Activated B cell treated with CpG ODN at 0.5 μM for 24 hours (primary cell): Measurements from ENCODE around the gene RAD51B. TPM values are rescaled to one million over a fixed set of nuclear protein-coding genes. Genes with fewer than 3 reads are reported as not detected.

ENCODE experiments used
- ATAC-seq: fragments of 200-7000 bp; cut with Tn5 transposase; one replicate; pipeline ENCODE4 v1.10.0; 2021; ENCODE audit warnings: low read depth, mild to moderate bottlenecking, moderate library complexity
- CTCF ChIA-PET: fragments of 350-600 bp; sonication (Branson Sonifier 250); formaldehyde crosslinking; loops from one replicate; lab custom pipeline; 2021; ENCODE audit warnings: antibody characterized with exemption; lab: Charles Lee
- POLR2A ChIA-PET: fragments of 350-600 bp; sonication (Branson Sonifier 250); formaldehyde crosslinking; loops from one replicate; lab custom pipeline; 2021; ENCODE audit warnings: antibody characterized with exemption; lab: Charles Lee
- DNase-seq: peaks from one replicate; pipeline ENCODE4 v3.0.0; 2022
- H3K27ac Mint-ChIP-seq: one replicate; pipeline ENCODE4 v1.8.0; 2020; ENCODE audit warnings: mixed read lengths
- H3K27me3 Mint-ChIP-seq: one replicate; pipeline ENCODE4 v1.8.0; 2021; ENCODE audit warnings: mixed read lengths
- H3K36me3 Mint-ChIP-seq: one replicate; pipeline ENCODE4 v1.8.0; 2021; ENCODE audit warnings: low read depth, mixed read lengths
- H3K4me1 Mint-ChIP-seq: one replicate; pipeline ENCODE4 v1.8.0; 2021; ENCODE audit warnings: mixed read lengths
- H3K4me3 Mint-ChIP-seq: one replicate; pipeline ENCODE4 v1.8.0; 2020; ENCODE audit warnings: mild to moderate bottlenecking, mixed read lengths
- H3K9me3 Mint-ChIP-seq: one replicate; pipeline ENCODE4 v1.8.0; 2020; ENCODE audit warnings: mixed read lengths
- intact Hi-C: fragments of 100-400 bp; cut with micrococcal nuclease; formaldehyde crosslinking; loops from one replicate; pipeline ENCODE4 v1.15.1; 2024
- total RNA-seq: library from RNA; stranded (reverse); gene quantifications from 2 replicates; pipeline ENCODE4 v1.2.3, GENCODE V29; 2022
- TF ChIP-seq, protein P1 (sequence below): fragments of 200-600 bp; IDR thresholded peaks from one replicate; pipeline ENCODE4 v1.8.0; 2022; ENCODE audit warnings: antibody characterized with exemption, mild to moderate bottlenecking

RAD51B gene
- total RNA-seq, 1 donor from 2014 or later: 53.9 TPM

DNA sequence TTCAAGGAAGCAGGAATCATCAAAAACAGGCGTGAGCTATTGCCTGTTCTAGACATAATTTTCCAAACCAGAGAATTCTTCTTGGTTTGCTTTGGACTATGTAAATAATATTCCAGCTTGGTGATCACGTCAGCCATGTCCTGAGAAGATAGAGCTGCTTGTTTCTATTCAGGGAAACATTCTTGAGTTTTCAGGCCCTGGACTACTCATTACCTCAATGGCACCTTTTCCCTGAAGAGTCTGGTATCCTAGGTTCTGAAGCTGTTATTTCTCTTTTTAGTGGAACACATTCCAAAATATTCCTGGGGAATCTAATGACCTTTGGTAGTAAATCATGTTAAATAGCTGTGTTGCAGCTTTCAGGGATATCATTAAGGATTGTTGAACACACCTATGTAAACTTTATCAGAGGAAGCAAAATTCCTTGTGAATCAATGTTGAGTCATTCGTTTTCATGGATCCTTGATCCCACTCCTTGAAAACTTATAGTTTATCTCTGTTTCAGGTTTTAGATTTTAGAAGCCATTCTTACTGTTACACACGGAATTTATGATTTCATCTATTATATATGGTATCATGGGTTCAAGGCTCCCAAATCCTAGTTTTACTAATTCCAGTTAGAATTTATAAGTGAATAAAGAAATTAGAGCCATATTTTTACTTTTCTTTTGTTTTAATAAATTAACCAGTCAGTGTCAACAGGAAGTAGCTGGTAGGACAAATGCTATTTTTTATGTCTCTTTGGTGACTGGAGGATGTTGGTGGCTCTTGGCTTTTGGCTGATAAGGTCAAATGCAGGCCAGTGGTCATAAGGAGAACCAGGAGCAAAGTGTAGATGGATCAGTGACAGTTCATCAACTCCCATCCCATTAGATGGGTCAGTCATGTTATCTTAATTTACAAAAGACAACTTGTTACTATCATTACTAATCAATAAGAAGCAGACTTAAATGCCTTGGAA, 593.2 kb downstream of the RAD51B start:
- peaks cover 4% of the 10 kb centered on the region for H3K36me3 Mint-ChIP-seq

DNA sequence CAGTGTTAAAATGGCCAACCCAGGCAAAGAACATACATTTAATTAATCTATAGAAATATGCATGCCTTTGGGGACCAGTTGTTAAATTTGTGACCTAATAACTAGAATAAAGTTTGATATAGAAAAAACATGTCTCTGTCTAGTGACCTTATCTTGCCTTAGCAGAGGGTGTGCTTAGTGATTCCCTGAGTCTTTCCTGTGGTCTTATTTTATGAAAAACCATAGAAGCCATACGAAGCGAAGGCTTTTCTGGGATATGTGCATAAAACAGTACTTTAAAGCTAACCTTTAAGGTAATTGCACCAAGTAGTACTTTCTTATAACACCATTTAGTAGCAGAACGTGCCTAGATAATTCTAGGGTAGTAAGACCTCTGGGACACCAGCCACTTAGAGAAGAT, 593.9 kb downstream of the RAD51B start:
- H3K27ac Mint-ChIP-seq: no peak overlapping the region
- ChIA-PET POLR2A (interaction anchor here (2.6 kb wide), 1 partner anchor 80 kb away, joined by 8 read pairs; no protein-coding TSS in a partner anchor), CTCF (no interaction called here)
- TF ChIP-seq, protein P1, sequence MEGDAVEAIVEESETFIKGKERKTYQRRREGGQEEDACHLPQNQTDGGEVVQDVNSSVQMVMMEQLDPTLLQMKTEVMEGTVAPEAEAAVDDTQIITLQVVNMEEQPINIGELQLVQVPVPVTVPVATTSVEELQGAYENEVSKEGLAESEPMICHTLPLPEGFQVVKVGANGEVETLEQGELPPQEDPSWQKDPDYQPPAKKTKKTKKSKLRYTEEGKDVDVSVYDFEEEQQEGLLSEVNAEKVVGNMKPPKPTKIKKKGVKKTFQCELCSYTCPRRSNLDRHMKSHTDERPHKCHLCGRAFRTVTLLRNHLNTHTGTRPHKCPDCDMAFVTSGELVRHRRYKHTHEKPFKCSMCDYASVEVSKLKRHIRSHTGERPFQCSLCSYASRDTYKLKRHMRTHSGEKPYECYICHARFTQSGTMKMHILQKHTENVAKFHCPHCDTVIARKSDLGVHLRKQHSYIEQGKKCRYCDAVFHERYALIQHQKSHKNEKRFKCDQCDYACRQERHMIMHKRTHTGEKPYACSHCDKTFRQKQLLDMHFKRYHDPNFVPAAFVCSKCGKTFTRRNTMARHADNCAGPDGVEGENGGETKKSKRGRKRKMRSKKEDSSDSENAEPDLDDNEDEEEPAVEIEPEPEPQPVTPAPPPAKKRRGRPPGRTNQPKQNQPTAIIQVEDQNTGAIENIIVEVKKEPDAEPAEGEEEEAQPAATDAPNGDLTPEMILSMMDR: no peak
- ATAC-seq (no peak), DNase-seq (no peak)
- H3K4me1 Mint-ChIP-seq: peaks cover 56% of the 10 kb centered on the region
- intact Hi-C loops: no loop called here
- H3K4me3 Mint-ChIP-seq: no peak overlapping the region
- peaks cover 4% of the 10 kb centered on the region for H3K36me3 Mint-ChIP-seq
- no peaks in the 10 kb centered on the region for H3K27me3 Mint-ChIP-seq
- no peaks in the 10 kb centered on the region for H3K9me3 Mint-ChIP-seq

More for the DNA sequence above, 593.2 kb downstream of the RAD51B start:
- Mint-ChIP-seq H3K4me3 (no peak overlapping the region), H3K4me1 (peaks cover 59% of the 10 kb centered on the region), H3K9me3 (no peaks in the 10 kb centered on the region), H3K27me3 (no peaks in the 10 kb centered on the region), H3K27ac (no peak overlapping the region)
- DNase-seq: no peak
- ATAC-seq: no peak
- TF ChIP-seq, protein P1: no peak
- POLR2A ChIA-PET: interaction anchor here (0.5 to 16.7 kb wide), 10 partner anchors 81 to 404 kb away, joined by 3 to 350 read pairs (median 4); partner anchors contain the start of gene ZFP36L1
- CTCF ChIA-PET: interaction anchor here (1.3 kb wide), 1 partner anchor 406 kb away, joined by 3 read pairs; no protein-coding TSS in a partner anchor
- intact Hi-C loops: no loop called here

DNA sequence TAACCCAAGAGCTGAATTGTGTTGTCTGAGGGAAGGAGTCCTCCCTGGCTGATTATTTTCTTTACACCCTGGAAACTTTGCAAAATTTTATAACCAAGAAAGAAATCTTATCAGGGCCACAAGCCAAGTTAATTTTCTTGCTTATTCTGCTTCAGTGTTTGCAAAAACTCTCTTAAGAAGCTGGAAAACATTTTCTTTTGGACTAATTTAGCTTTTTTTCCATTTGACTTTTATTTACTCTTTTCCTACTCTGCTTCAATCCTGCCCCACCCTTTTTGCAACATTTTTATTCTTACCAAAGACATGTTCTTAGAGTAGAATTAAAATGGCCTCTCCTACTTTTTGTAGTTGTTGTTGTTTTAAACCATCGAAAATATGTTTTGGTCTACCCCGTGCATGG, 594.5 kb downstream of the RAD51B start:
- H3K9me3 Mint-ChIP-seq: no peaks in the 10 kb centered on the region
- ATAC-seq: no peak
- ChIA-PET CTCF (no interaction called here), POLR2A (no interaction called here)
- DNase-seq: no peak
- intact Hi-C loops: no loop called here
- no peak overlapping the region for H3K27ac Mint-ChIP-seq
- TF ChIP-seq, protein P1: no peak
- peaks cover 56% of the 10 kb centered on the region for H3K4me1 Mint-ChIP-seq
- no peak overlapping the region for H3K4me3 Mint-ChIP-seq
- peaks cover 4% of the 10 kb centered on the region for H3K36me3 Mint-ChIP-seq
- H3K27me3 Mint-ChIP-seq: no peaks in the 10 kb centered on the region

DNA sequence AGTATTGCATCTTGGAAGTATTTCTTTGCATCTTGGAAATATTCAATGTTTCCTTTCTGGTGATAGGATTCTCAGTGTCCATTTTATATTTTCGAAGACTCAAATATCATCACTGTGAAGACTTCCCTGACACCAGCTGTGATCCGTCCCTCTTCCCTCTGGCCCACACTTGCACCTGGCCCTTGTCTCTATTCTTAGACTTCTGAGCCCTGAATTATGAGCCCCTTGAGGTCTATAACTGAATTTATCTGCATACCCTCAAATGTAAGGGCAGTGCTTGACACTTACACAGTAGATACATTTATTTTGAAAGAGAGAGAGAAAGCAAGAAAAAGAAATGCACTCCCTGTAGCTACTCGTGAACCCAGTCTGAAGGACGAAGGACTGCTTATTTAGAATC, 596.6 kb downstream of the RAD51B start:
- peaks cover 53% of the 10 kb centered on the region for H3K4me1 Mint-ChIP-seq
- peaks cover 4% of the 10 kb centered on the region for H3K36me3 Mint-ChIP-seq
- H3K27me3 Mint-ChIP-seq: no peaks in the 10 kb centered on the region
- intact Hi-C loops: no loop called here
- DNase-seq: no peak
- H3K27ac Mint-ChIP-seq: no peak overlapping the region
- TF ChIP-seq, protein P1: no peak
- no peak for ATAC-seq
- ChIA-PET POLR2A (interaction anchor here (0.8 to 1.0 kb wide), 3 partner anchors 11 to 377 kb away, joined by 3 to 5 read pairs (median 3); partner anchors contain the start of gene ZFP36L1), CTCF (no interaction called here)
- no peaks in the 10 kb centered on the region for H3K9me3 Mint-ChIP-seq
- no peak overlapping the region for H3K4me3 Mint-ChIP-seq
